K562 (cell line): ENCODE results near the gene SPOUT1. TPM values are rescaled to one million over a fixed set of nuclear protein-coding genes. Genes with fewer than 3 reads are reported as not detected.

ENCODE experiments used
- BMI1 ChIP-seq: fragments of 150-350 bp; IDR thresholded peaks from 2 replicates; pipeline ENCODE4 v1.6.1; 2014; ENCODE audit warnings: low read length
- BRD9 ChIP-seq: fragments of 450-650 bp; IDR thresholded peaks from 2 replicates; pipeline ENCODE4 v1.6.1; 2018; ENCODE audit warnings: low read depth; ENCODE audit not compliant: partially characterized antibody
- CREB1 ChIP-seq, 2 experiments: sonication (generic) in 1 of 2; formaldehyde crosslinking in 1 of 2; IDR thresholded peaks; 2 replicates each; pipeline versions ENCODE4 v1.6.1 to v1.8.0; 2012 to 2022; ENCODE audit warnings: inconsistent platforms in 1 of 2, mild to moderate bottlenecking in 1 of 2, missing genetic modification reagents in 1 of 2, moderate library complexity in 1 of 2
- EHMT2 ChIP-seq: fragments of 450-650 bp; IDR thresholded peaks from 2 replicates; pipeline ENCODE4 v1.6.1; 2018; ENCODE audit warnings: antibody characterized with exemption
- ELF1 ChIP-seq: fragments of 200-800 bp; sonication (Bioruptor generic); IDR thresholded peaks from 2 replicates; pipeline ENCODE4 v1.6.1; 2016; ENCODE audit warnings: missing genetic modification characterization, missing compliant biosample characterization
- GTF2F1 ChIP-seq: IDR thresholded peaks from 2 replicates; pipeline ENCODE4 v1.6.1; 2011; ENCODE audit warnings: low read depth, low read length, improper control_type of control experiment
- HMG20B ChIP-seq: fragments of 250-450 bp; sonication (Bioruptor Pico); IDR thresholded peaks from 2 replicates; pipeline ENCODE4 v1.5.0; 2021; ENCODE audit warnings: mild to moderate bottlenecking
- HNRNPUL1 ChIP-seq: fragments of 200-400 bp; formaldehyde crosslinking; IDR thresholded peaks from 2 replicates; pipeline ENCODE4 v1.6.1; 2017; ENCODE audit warnings: low read length
- KDM1A ChIP-seq, 2 experiments: fragments of 450-650 bp; IDR thresholded peaks; 2 replicates each; pipeline ENCODE4 v1.6.1; 2016; ENCODE audit warnings: mild to moderate bottlenecking in 2 of 2
- KDM2B ChIP-seq: fragments of 250-450 bp; sonication (Bioruptor Pico); IDR thresholded peaks from 2 replicates; pipeline ENCODE4 v1.8.0; 2021; ENCODE audit warnings: mild to moderate bottlenecking, moderate library complexity
- MTA3 ChIP-seq: fragments of 450-650 bp; formaldehyde crosslinking; IDR thresholded peaks from 2 replicates; pipeline ENCODE4 v1.6.1; 2017; ENCODE audit warnings: mild to moderate bottlenecking, borderline replicate concordance
- PHB2 ChIP-seq: fragments of 450-650 bp; IDR thresholded peaks from 2 replicates; pipeline ENCODE4 v1.6.1; 2017; ENCODE audit warnings: low read depth
- PRPF4 ChIP-seq: fragments of 200-400 bp; formaldehyde crosslinking; IDR thresholded peaks from one replicate; pipeline ENCODE4 v1.6.1; 2017; ENCODE audit warnings: low read length, low read depth, mild to moderate bottlenecking; ENCODE audit not compliant: insufficient read depth, poor library complexity, severe bottlenecking
- PTRF ChIP-seq: fragments of 450-650 bp; IDR thresholded peaks from 2 replicates; pipeline ENCODE4 v1.6.1; 2016; ENCODE audit warnings: mild to moderate bottlenecking, missing genetic modification characterization, missing compliant biosample characterization
- RFX1 ChIP-seq: fragments of 450-650 bp; IDR thresholded peaks from 2 replicates; pipeline ENCODE4 v1.6.1; 2016; ENCODE audit warnings: mild to moderate bottlenecking, moderate library complexity
- SP1 ChIP-seq: sonication (generic); formaldehyde crosslinking; IDR thresholded peaks from 2 replicates; pipeline ENCODE4 v1.8.1; 2022; ENCODE audit warnings: mild to moderate bottlenecking, missing genetic modification reagents
- SREBF1 ChIP-seq: fragments of 150-350 bp; IDR thresholded peaks from 2 replicates; pipeline ENCODE4 v1.6.1; 2014; ENCODE audit warnings: antibody characterized with exemption, low read depth, low read length, borderline replicate concordance
- SRSF3 ChIP-seq: fragments of 200-400 bp; formaldehyde crosslinking; IDR thresholded peaks from 2 replicates; pipeline ENCODE4 v1.6.1; 2016; ENCODE audit warnings: mild to moderate bottlenecking, low read length, moderate library complexity; ENCODE audit not compliant: insufficient read depth
- STAG1 ChIP-seq: sonication (generic); formaldehyde crosslinking; IDR thresholded peaks from 2 replicates; pipeline ENCODE4 v1.5.0; 2020; ENCODE audit warnings: missing genetic modification reagents, borderline replicate concordance
- TAF7 ChIP-seq: fragments of 450-650 bp; IDR thresholded peaks from 2 replicates; pipeline ENCODE4 v1.6.1; 2016; ENCODE audit warnings: missing genetic modification characterization, missing compliant biosample characterization
- TBP ChIP-seq: optimal IDR thresholded peaks from 2 replicates; pipeline ENCODE3; 2011; ENCODE audit warnings: low read depth, low read length, improper control_type of control experiment
- ZNF282 ChIP-seq: sonication (generic); formaldehyde crosslinking; IDR thresholded peaks from 2 replicates; pipeline ENCODE4 v1.8.1; 2023; ENCODE audit warnings: missing genetic modification reagents
- ZNF644 ChIP-seq: fragments of 200-800 bp; sonication (Bioruptor generic); IDR thresholded peaks from 2 replicates; pipeline ENCODE4 v1.6.1; 2016; ENCODE audit warnings: low read depth, missing genetic modification characterization, missing compliant biosample characterization
- polyA plus RNA-seq, 8 experiments: library from polyadenylated mRNA; depleted of rRNA in 4 of 8; stranded (reverse) in 5 of 8; unstranded in 3 of 8; fragments of >200 nt; fragmentation: Nextera tagmentation in 2 of 8; fragmentation: Illumina TruSeq in 1 of 8; extraction: Ambion mirVana in 2 of 8; extraction: Trizol in 1 of 8; gene quantifications; 2 replicates each; pipeline versions ENCODE4 v1.2.1 to v1.2.3, GENCODE V29; 2011 to 2014; ENCODE audit warnings: inconsistent platforms in 1 of 8, missing spikeins in 1 of 8
- total RNA-seq, 7 experiments: library from RNA; depleted of rRNA in 6 of 7; stranded (reverse); fragments of >200 nt in 6 of 7; fragmentation: Illumina TruSeq in 2 of 7; extraction: Trizol in 2 of 7; gene quantifications; 2 replicates each; pipeline versions ENCODE4 v1.2.1 to v1.2.3, GENCODE V29; 2011 to 2021; ENCODE audit warnings: low replicate concordance in 1 of 7
- TF ChIP-seq, protein P1 (sequence below): sonication (generic); formaldehyde crosslinking; IDR thresholded peaks from 2 replicates; pipeline ENCODE4 v1.8.1; 2023; ENCODE audit warnings: missing genetic modification reagents, mild to moderate bottlenecking, borderline replicate concordance
- TF ChIP-seq, protein P2 (sequence below): fragments of 450-650 bp; IDR thresholded peaks from 2 replicates; pipeline ENCODE4 v1.6.1; 2017; ENCODE audit warnings: mild to moderate bottlenecking, moderate library complexity

SPOUT1 gene
- total and polyA plus RNA-seq, 9 of the 15 experiments (the other 6 are each of a cell fraction or from before 2014, with no cell fraction given), result 10.6 to 121 (median 37.4) TPM

DNA sequence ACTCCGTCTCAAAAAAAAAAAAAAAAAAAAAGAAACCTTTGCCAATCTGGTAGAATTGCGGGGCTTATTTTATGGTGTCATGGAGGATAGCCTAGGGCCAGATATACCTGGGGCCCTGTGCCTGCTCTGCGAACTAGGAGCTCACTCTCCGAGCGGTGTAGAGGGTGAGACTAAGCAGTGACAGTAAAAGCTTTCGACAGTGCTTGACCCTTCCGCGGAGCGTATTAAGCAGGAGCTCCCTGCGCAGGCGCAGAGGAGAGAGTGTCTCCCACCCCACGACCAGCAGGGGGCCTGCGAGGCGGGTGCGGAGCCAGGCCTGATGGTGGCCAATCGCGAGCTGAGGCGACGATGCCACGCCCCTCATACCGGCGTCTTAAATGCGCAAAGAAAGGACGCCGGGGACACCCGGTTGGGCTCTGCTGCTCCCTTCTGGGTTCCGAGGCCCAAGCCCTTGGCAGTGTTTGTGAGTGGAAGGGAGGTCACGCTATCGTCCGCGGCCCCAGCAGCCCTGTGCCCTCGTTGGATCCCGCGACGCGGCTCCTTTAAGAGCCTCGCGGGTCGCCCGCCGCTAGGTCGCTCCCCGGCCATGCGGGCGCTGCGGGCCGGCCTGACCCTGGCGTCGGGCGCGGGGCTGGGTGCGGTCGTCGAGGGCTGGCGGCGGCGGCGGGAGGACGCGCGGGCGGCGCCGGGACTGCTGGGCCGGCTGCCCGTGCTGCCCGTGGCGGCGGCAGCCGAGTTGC is 11.3 kb downstream of the SPOUT1 start, which contains the start of gene ENDOG (continued):
- TF ChIP-seq, protein P1, sequence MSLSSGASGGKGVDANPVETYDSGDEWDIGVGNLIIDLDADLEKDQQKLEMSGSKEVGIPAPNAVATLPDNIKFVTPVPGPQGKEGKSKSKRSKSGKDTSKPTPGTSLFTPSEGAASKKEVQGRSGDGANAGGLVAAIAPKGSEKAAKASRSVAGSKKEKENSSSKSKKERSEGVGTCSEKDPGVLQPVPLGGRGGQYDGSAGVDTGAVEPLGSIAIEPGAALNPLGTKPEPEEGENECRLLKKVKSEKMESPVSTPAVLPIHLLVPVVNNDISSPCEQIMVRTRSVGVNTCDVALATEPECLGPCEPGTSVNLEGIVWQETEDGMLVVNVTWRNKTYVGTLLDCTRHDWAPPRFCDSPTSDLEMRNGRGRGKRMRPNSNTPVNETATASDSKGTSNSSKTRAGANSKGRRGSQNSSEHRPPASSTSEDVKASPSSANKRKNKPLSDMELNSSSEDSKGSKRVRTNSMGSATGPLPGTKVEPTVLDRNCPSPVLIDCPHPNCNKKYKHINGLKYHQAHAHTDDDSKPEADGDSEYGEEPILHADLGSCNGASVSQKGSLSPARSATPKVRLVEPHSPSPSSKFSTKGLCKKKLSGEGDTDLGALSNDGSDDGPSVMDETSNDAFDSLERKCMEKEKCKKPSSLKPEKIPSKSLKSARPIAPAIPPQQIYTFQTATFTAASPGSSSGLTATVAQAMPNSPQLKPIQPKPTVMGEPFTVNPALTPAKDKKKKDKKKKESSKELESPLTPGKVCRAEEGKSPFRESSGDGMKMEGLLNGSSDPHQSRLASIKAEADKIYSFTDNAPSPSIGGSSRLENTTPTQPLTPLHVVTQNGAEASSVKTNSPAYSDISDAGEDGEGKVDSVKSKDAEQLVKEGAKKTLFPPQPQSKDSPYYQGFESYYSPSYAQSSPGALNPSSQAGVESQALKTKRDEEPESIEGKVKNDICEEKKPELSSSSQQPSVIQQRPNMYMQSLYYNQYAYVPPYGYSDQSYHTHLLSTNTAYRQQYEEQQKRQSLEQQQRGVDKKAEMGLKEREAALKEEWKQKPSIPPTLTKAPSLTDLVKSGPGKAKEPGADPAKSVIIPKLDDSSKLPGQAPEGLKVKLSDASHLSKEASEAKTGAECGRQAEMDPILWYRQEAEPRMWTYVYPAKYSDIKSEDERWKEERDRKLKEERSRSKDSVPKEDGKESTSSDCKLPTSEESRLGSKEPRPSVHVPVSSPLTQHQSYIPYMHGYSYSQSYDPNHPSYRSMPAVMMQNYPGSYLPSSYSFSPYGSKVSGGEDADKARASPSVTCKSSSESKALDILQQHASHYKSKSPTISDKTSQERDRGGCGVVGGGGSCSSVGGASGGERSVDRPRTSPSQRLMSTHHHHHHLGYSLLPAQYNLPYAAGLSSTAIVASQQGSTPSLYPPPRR, result 0 out of 2 replicates have a peak, but pooled peaks have one; percentile 62
- TF ChIP-seq CREB1 (IDR thresholded peaks at IDR 0.05), result peak; percentile 62; the same call in 1 of the 2 replicates
- TF ChIP-seq CREB1 (CRISPR knock-in tag; IDR thresholded peaks at IDR 0.05), result peak; percentile 73
- TF ChIP-seq EHMT2, result no peak
- no peak for TF ChIP-seq BMI1
- peak; percentile 95 for TF ChIP-seq SP1 (CRISPR knock-in tag)
- TF ChIP-seq ELF1 (tag), result no peak
- TF ChIP-seq ZNF644 (tag), result no peak
- no peak for TF ChIP-seq HNRNPUL1
- TF ChIP-seq, protein P2, sequence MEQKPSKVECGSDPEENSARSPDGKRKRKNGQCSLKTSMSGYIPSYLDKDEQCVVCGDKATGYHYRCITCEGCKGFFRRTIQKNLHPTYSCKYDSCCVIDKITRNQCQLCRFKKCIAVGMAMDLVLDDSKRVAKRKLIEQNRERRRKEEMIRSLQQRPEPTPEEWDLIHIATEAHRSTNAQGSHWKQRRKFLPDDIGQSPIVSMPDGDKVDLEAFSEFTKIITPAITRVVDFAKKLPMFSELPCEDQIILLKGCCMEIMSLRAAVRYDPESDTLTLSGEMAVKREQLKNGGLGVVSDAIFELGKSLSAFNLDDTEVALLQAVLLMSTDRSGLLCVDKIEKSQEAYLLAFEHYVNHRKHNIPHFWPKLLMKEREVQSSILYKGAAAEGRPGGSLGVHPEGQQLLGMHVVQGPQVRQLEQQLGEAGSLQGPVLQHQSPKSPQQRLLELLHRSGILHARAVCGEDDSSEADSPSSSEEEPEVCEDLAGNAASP, result no peak
- peak; percentile 93; the same call in 1 of the 2 replicates for TF ChIP-seq MTA3
- no peak for TF ChIP-seq RFX1
- no peak for TF ChIP-seq STAG1
- peak; percentile 98 for TF ChIP-seq TBP
- TF ChIP-seq HMG20B (CRISPR knock-in tag), result no peak
- TF ChIP-seq PRPF4, result peak; percentile 14
- no peak for TF ChIP-seq ZNF282
- no peak for TF ChIP-seq KDM1A (IDR thresholded peaks at IDR 0.05)
- TF ChIP-seq BRD9, result no peak
- no peak for TF ChIP-seq PHB2
- TF ChIP-seq PTRF (tag), result no peak
- TF ChIP-seq TAF7, result peak; percentile 42; the same call in 1 of the 2 replicates
- no peak for TF ChIP-seq SREBF1
- no peak for TF ChIP-seq GTF2F1
- no peak for TF ChIP-seq KDM2B (CRISPR knock-in tag)
- TF ChIP-seq SRSF3, result no peak
